Amniotic stem cell (primary cell): ENCODE data around the gene CACNA1B.

Experiments
- DNase-seq: peaks from one replicate; lab custom pipeline; 2025; lab: John Stamatoyannopoulos, UW

CACNA1B gene

GRCh38 chr9:137967280-137967953 lies 89.8 kb downstream of the CACNA1B start:
- DNase-seq, result no peak

- no peak for DNase-seq
Measured at GRCh38 chr9:137968235-137968634, 90.7 kb downstream of the CACNA1B start.

GRCh38 chr9:137969008-137969407 lies 91.4 kb downstream of the CACNA1B start:
- no peak for DNase-seq

- no peak for DNase-seq
Measured at GRCh38 chr9:137969685-137970084, 92.1 kb downstream of the CACNA1B start.

GRCh38 chr9:137970098-137970497 lies 92.5 kb downstream of the CACNA1B start:
- no peak for DNase-seq

- no peak for DNase-seq
Measured at GRCh38 chr9:137970686-137971476, 93.3 kb downstream of the CACNA1B start.

- no peak for DNase-seq
Measured at GRCh38 chr9:137971477-137972138, 94.0 kb downstream of the CACNA1B start.

GRCh38 chr9:137972355-137972987 lies 94.9 kb downstream of the CACNA1B start:
- DNase-seq, result no peak

GRCh38 chr9:137972988-137973470 lies 95.4 kb downstream of the CACNA1B start:
- no peak for DNase-seq

GRCh38 chr9:137973829-137974416 lies 96.3 kb downstream of the CACNA1B start:
- no peak for DNase-seq

- no peak for DNase-seq
Measured at GRCh38 chr9:137974746-137975526, 97.4 kb downstream of the CACNA1B start.

GRCh38 chr9:137975527-137975913 lies 97.9 kb downstream of the CACNA1B start:
- DNase-seq, result no peak

GRCh38 chr9:137975936-137976565 lies 98.5 kb downstream of the CACNA1B start:
- no peak for DNase-seq

- no peak for DNase-seq
Measured at GRCh38 chr9:137977571-137978261, 100.1 kb downstream of the CACNA1B start.

GRCh38 chr9:137978262-137978714 lies 100.7 kb downstream of the CACNA1B start:
- DNase-seq, result no peak

- no peak for DNase-seq
Measured at GRCh38 chr9:137982200-137982599, 104.6 kb downstream of the CACNA1B start.

GRCh38 chr9:137984005-137984404 lies 106.4 kb downstream of the CACNA1B start:
- DNase-seq, result no peak

GRCh38 chr9:137984520-137985257 lies 107.1 kb downstream of the CACNA1B start:
- no peak for DNase-seq

GRCh38 chr9:137985637-137986071 lies 108.1 kb downstream of the CACNA1B start:
- no peak for DNase-seq
